Subcutaneous preadipocyte (primary cell): ENCODE measurements around the gene SPARC. TPM values are rescaled to one million over a fixed set of nuclear protein-coding genes. Genes with fewer than 3 reads are reported as not detected.

ENCODE experiments used
- small RNA-seq: library from RNA; depleted of rRNA; stranded (forward); fragments of <200 nt; gene quantifications from one replicate; pipeline ENCODE3, GENCODE V24; 2012
- total RNA-seq: library from RNA; depleted of rRNA; stranded (reverse); fragments of >200 nt; gene quantifications from 2 replicates; pipeline ENCODE4 v1.2.3, GENCODE V29; 2012

The SPARC gene
- total RNA-seq, result 755 and 817 TPM in 2 replicates

GRCh38 chr5:151686674-151687407, at the start of gene SPARC:
SPARC (minus strand) TSS chr5:151686915; CDS start chr5:151676188, 10,727 bp downstream.

Small RNA genes lying within 50 kb of the gene (small RNA-seq; reads per million reads assigned to genes)
- gene RN7SKP232, result not detected

Other genes starting within 250 kb of the SPARC start
- gene SLC36A1, start 239.3 kb downstream of the SPARC start, total RNA-seq, result 11.1 and 12.1 TPM in 2 replicates
- gene FAT2, start 95.6 kb downstream of the SPARC start, total RNA-seq, result under 0.01 TPM in 2 replicates
- 46.7 and 92.2 TPM in 2 replicates for gene ATOX1, start 71.7 kb upstream of the SPARC start, total RNA-seq
- 122 and 204 TPM in 2 replicates for gene G3BP1, start 85.0 kb upstream of the SPARC start, total RNA-seq
- gene GLRA1, start 237.9 kb upstream of the SPARC start, total RNA-seq, result not detected in 2 replicates